ENCODE measurements around the gene IGSF6. TPM values are rescaled to one million over a fixed set of nuclear protein-coding genes. Genes with fewer than 3 reads are reported as not detected.

Gene IGSF6
- total and polyA plus RNA-seq, 2 of the 13 experiments (the other 11 are each of a cell fraction or from before 2014, with no cell fraction given) = not detected

GRCh38 chr16:21599122-21600030, 53.0 kb downstream of the IGSF6 start, which contains the start of gene METTL9 (continued):
- peak; percentile 98 for TF ChIP-seq ZNF639 (CRISPR knock-in tag; conservative IDR thresholded peaks at IDR 0.05)
- TF ChIP-seq SMYD3 (CRISPR knock-in tag; IDR thresholded peaks at IDR 0.05) = peak; percentile 92
- peak; percentile 99 for TF ChIP-seq CBX1 (IDR thresholded peaks at IDR 0.05; ENCODE audit: low read depth)
- TF ChIP-seq LRRFIP1 (CRISPR knock-in tag; conservative IDR thresholded peaks at IDR 0.05) = peak; percentile 90; the same call in 1 of the 2 replicates
- no peak for TF ChIP-seq RFX3 (CRISPR knock-in tag; IDR thresholded peaks at IDR 0.05)
- no peak for TF ChIP-seq SP1 (IDR thresholded peaks at IDR 0.05)
- peak; percentile 99 for TF ChIP-seq SP1 (CRISPR knock-in tag; IDR thresholded peaks at IDR 0.05)
- TF ChIP-seq CCAR2 (optimal IDR thresholded peaks at IDR 0.05; ENCODE audit: low read depth, low read length) = peak; percentile 98
- peak; percentile 100 for TF ChIP-seq KMT2B (CRISPR knock-in tag; IDR thresholded peaks at IDR 0.05)
- TF ChIP-seq ZNF7 (CRISPR knock-in tag; IDR thresholded peaks at IDR 0.05) = no peak
- TF ChIP-seq GATA4 (IDR thresholded peaks at IDR 0.05; ENCODE audit: borderline replicate concordance, low read depth) = peak; percentile 87; the same call in 1 of the 2 replicates
- TF ChIP-seq CHCHD3 (CRISPR knock-in tag; IDR thresholded peaks at IDR 0.05) = peak; percentile 94; the same call in 1 of the 2 replicates
- no peak for TF ChIP-seq ZNF326 (CRISPR knock-in tag; IDR thresholded peaks at IDR 0.05; ENCODE audit: borderline replicate concordance)
- TF ChIP-seq AKNA (CRISPR knock-in tag; IDR thresholded peaks at IDR 0.05; ENCODE audit: borderline replicate concordance) = no peak
- TF ChIP-seq NFKBIZ (CRISPR knock-in tag; IDR thresholded peaks at IDR 0.05) = peak; percentile 91; the same call in 1 of the 2 replicates
- peak; percentile 95 for TF ChIP-seq KLF9 (CRISPR knock-in tag; IDR thresholded peaks at IDR 0.05; ENCODE audit: low read depth)
- TF ChIP-seq RAD51 (IDR thresholded peaks at IDR 0.05; ENCODE audit: borderline replicate concordance) = no peak
- peak; percentile 99 for TF ChIP-seq HDAC2 (CRISPR knock-in tag; IDR thresholded peaks at IDR 0.05)
- TF ChIP-seq ZNF850 (CRISPR knock-in tag; conservative IDR thresholded peaks at IDR 0.05) = peak; percentile 54; the same call in 1 of the 2 replicates
- TF ChIP-seq REL (CRISPR knock-in tag; conservative IDR thresholded peaks at IDR 0.05) = peak; percentile 99
- peak; percentile 85; the same call in 1 of the 2 replicates for TF ChIP-seq ZNF749 (CRISPR knock-in tag; IDR thresholded peaks at IDR 0.05; ENCODE audit: borderline replicate concordance)
- no peak for TF ChIP-seq ZNF558 (CRISPR knock-in tag; IDR thresholded peaks at IDR 0.05; ENCODE audit: borderline replicate concordance)
